Measurements from ENCODE around the gene TSPOAP1. TPM values are rescaled to one million over a fixed set of nuclear protein-coding genes. Genes with fewer than 3 reads are reported as not detected.

TSPOAP1 gene
- total and polyA plus RNA-seq, 4 donors, result 4.3 to 46.7 (median 15.0) TPM

DNA sequence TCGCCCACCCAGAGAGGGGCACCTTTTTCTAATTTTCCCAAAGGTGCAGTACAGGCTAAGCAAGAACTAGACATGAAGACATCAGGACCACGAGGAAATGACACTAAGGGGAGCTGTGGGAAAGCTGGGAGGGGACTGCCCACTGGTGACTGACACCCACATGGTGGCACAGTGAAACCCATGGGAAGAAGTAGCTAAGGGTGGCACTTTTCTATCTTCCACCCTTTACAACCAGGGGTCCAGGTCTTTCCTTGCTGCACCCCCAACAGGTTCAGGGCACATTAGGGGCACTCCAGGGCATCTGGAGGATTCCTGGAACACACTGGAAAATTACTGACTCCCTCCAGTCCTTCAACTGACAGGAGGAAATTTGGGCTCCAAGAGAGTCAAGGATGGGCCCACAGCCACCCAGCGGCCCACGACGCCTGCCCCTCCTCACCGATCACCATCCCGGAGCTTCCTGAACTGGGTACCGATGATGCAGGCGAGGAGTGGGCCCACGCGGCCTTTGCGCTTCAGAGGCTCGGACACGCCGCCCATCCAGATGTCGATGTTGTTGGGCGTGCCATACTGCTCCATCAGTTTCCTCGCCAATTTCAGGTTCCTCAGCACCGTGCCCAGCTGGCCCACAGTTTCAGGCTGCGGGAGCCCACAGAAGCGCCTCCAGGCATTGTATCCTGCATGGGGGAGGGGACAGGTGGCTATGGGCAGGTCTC, 57.2 kb downstream of the TSPOAP1 start:
- H3K4me1 ChIP-seq (ENCODE audit: control insufficient read depth in 1 of 2, insufficient read depth in 2 of 2, low read length in 2 of 2), result no peaks in the 10 kb centered on the region
- 91 to 94% methylated on average over 21 of the region's 21 CpGs for WGBS, 2 donors
- no peak overlapping the region for H3K4me3 ChIP-seq (ENCODE audit: low read length in 2 of 2)
- intact Hi-C loops (cut with DNase I), result no loop called here
- H3K9me3 ChIP-seq (ENCODE audit: control insufficient read depth, low read length), result no peaks in the 10 kb centered on the region
- ATAC-seq (ENCODE audit: low FRiP score) (no peak), DNase-seq (no peak)
- no peaks in the 10 kb centered on the region for H3K36me3 ChIP-seq (ENCODE audit: control insufficient read depth in 1 of 2, insufficient read depth in 2 of 2, low read length in 1 of 2)
- no peaks in the 10 kb centered on the region for H3K27me3 ChIP-seq (ENCODE audit: control insufficient read depth in 1 of 2, insufficient read depth in 2 of 2, low read length in 1 of 2)
- no peak overlapping the region for H3K27ac ChIP-seq (ENCODE audit: low read depth in 1 of 2, low read length in 2 of 2)

DNA sequence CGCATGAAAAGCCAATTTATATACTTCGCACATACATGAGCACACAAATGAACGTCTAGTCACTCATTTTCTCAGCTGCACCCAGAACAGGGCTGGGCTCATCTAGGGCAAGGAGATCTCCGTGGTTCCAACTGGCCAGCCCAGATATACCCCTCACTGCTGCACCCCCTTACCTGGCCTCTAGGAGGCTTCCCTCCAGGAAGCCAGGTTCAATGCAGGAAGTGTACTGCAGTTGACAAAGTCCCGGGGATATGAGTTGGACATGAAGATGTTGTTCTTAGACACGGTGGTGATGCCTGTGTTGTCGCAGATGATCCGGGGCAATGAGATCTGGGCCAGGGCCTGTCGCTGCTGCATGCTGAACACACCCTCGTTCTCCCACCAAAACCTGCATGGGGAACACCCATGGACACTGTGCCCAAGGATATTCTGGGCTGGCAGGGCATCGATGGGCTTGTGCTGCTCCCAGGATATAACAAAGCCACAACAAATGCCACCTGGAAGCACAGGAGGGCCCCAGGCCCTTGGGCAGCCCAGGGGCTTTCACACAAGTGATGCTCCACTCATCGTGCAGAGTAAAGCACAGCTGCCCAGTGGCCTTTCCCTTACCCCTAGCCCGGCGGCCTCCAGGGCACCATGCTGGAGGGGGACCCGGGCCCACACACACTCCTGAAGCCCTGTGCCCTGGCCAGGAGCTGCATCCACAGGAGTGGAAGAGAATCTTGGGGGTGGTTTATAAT, 57.9 kb downstream of the TSPOAP1 start:
- intact Hi-C loops (cut with DNase I), result no loop called here
- no peak overlapping the region for H3K27ac ChIP-seq (ENCODE audit: low read depth in 1 of 2, low read length in 2 of 2)

DNA sequence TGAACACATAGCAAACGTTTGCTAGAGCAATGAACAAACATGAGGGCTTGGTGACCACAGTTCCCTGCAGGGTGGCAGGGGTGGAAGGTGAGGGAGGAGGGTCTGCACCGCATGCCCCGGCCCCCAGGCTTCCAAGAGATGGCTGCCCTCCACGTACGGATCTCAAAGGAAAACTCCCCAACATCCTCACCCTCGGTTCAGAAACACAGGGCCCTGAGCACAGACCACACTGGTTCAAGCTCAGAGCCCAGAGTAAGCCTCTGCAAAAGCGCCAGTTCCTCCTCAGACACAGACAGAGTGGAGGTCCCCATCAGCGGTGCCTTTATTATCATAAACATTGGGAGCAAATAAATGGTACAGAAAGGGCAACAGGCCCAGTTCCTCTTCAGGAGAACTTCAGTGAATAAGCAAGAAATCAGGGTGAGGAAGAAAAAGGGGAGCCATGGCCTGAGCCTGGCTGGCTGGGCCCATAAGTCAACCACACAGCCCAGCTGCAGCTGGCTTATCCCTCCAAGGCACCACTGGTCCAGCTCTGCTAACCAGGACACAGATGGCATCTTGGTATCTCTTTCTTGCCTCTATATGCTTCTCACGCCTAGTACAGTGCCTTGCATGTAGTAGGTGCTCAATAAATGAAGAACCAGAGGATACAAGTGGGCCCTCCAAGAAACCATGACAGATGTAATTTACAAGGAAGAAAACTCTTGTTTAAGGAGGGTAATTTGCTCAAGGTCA, 58.9 kb downstream of the TSPOAP1 start:
- intact Hi-C loops (cut with DNase I), result no loop called here
- 76 to 82% methylated on average over 9 of the region's 9 CpGs for WGBS, 2 donors

More for the DNA sequence above, 57.9 kb downstream of the TSPOAP1 start:
- no peak for DNase-seq
- H3K9me3 ChIP-seq (ENCODE audit: control insufficient read depth, low read length), result no peaks in the 10 kb centered on the region
- ATAC-seq (ENCODE audit: low FRiP score), result no peak
- WGBS, 2 donors, result 82 to 84% methylated on average over 15 of the region's 15 CpGs
- H3K36me3 ChIP-seq (ENCODE audit: control insufficient read depth in 1 of 2, insufficient read depth in 2 of 2, low read length in 1 of 2), result no peaks in the 10 kb centered on the region
- no peaks in the 10 kb centered on the region for H3K4me1 ChIP-seq (ENCODE audit: control insufficient read depth in 1 of 2, insufficient read depth in 2 of 2, low read length in 2 of 2)
- no peaks in the 10 kb centered on the region for H3K27me3 ChIP-seq (ENCODE audit: control insufficient read depth in 1 of 2, insufficient read depth in 2 of 2, low read length in 1 of 2)
- H3K4me3 ChIP-seq (ENCODE audit: low read length in 2 of 2), result no peak overlapping the region

DNA sequence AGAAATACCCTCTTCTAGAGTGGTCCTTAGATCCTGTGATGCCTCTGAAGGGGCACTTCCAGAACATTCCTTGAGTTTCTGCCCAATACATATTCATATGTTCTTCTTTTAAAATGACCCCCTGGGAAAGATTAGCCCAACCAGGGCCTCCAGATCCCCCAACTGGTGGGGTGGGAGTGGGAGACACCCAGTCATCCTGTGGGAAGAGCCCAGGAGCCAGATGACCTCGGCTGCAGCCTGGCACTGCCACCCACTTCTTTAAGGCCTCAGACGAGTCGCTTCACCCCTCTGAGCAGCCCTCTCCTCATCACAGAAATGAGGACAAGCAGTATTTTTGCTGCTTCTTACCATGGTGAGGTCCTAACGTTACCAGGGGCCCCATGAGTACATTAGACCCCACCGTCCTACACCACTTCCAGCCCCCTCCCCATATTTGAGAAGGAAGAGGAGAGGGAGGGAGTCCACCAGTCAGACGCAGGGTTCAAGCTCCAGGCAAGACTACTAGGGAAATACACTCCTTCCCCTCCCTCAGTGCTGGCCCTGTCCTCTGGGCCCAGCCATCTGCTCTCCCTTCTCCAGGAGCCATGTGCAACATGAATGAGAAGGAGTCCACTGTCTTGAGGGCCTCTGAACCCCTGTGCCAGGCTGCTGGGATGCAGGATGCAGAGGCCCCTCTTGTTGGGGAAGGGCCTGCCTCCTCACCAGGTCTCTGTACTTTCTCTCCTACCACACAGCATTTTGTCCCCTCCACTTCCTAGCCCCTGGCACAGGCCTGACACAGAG, 59.6 kb downstream of the TSPOAP1 start:
- Histone ChIP-seq H3K36me3 (ENCODE audit: control insufficient read depth in 1 of 2, insufficient read depth in 2 of 2, low read length in 1 of 2) (no peaks in the 10 kb centered on the region), H3K9me3 (ENCODE audit: control insufficient read depth, low read length) (no peaks in the 10 kb centered on the region), H3K4me1 (ENCODE audit: control insufficient read depth in 1 of 2, insufficient read depth in 2 of 2, low read length in 2 of 2) (no peaks in the 10 kb centered on the region), H3K4me3 (ENCODE audit: low read length in 2 of 2) (no peak overlapping the region), H3K27me3 (ENCODE audit: control insufficient read depth in 1 of 2, insufficient read depth in 2 of 2, low read length in 1 of 2) (no peaks in the 10 kb centered on the region), H3K27ac (ENCODE audit: low read depth in 1 of 2, low read length in 2 of 2) (no peak overlapping the region)
- DNase-seq (no peak), ATAC-seq (ENCODE audit: low FRiP score) (no peak)
- intact Hi-C loops (cut with DNase I), result no loop called here
- WGBS, 2 donors, result 67 to 73% methylated on average over 6 of the region's 6 CpGs

More for the DNA sequence above, 58.9 kb downstream of the TSPOAP1 start:
- Histone ChIP-seq H3K9me3 (ENCODE audit: control insufficient read depth, low read length) (no peaks in the 10 kb centered on the region), H3K4me1 (ENCODE audit: control insufficient read depth in 1 of 2, insufficient read depth in 2 of 2, low read length in 2 of 2) (no peaks in the 10 kb centered on the region), H3K27ac (ENCODE audit: low read depth in 1 of 2, low read length in 2 of 2) (no peak overlapping the region), H3K36me3 (ENCODE audit: control insufficient read depth in 1 of 2, insufficient read depth in 2 of 2, low read length in 1 of 2) (no peaks in the 10 kb centered on the region), H3K27me3 (ENCODE audit: control insufficient read depth in 1 of 2, insufficient read depth in 2 of 2, low read length in 1 of 2) (no peaks in the 10 kb centered on the region), H3K4me3 (ENCODE audit: low read length in 2 of 2) (no peak overlapping the region)
- ATAC-seq (ENCODE audit: low FRiP score) (no peak), DNase-seq (no peak)

- Histone ChIP-seq H3K4me3 (ENCODE audit: low read length in 2 of 2) (no peak overlapping the region), H3K27me3 (ENCODE audit: control insufficient read depth in 1 of 2, insufficient read depth in 2 of 2, low read length in 1 of 2) (no peaks in the 10 kb centered on the region), H3K4me1 (ENCODE audit: control insufficient read depth in 1 of 2, insufficient read depth in 2 of 2, low read length in 2 of 2) (no peaks in the 10 kb centered on the region), H3K27ac (ENCODE audit: low read depth in 1 of 2, low read length in 2 of 2) (no peak overlapping the region), H3K36me3 (ENCODE audit: control insufficient read depth in 1 of 2, insufficient read depth in 2 of 2, low read length in 1 of 2) (no peaks in the 10 kb centered on the region), H3K9me3 (ENCODE audit: control insufficient read depth, low read length) (no peaks in the 10 kb centered on the region)
- WGBS, 2 donors, result 84% methylated on average over 12 of the region's 12 CpGs
- intact Hi-C loops (cut with DNase I), result no loop called here
- DNase-seq (no peak), ATAC-seq (ENCODE audit: low FRiP score) (no peak)
Measured at GRCh38 chr17:58268326-58268725, 60.3 kb downstream of the TSPOAP1 start.

DNA sequence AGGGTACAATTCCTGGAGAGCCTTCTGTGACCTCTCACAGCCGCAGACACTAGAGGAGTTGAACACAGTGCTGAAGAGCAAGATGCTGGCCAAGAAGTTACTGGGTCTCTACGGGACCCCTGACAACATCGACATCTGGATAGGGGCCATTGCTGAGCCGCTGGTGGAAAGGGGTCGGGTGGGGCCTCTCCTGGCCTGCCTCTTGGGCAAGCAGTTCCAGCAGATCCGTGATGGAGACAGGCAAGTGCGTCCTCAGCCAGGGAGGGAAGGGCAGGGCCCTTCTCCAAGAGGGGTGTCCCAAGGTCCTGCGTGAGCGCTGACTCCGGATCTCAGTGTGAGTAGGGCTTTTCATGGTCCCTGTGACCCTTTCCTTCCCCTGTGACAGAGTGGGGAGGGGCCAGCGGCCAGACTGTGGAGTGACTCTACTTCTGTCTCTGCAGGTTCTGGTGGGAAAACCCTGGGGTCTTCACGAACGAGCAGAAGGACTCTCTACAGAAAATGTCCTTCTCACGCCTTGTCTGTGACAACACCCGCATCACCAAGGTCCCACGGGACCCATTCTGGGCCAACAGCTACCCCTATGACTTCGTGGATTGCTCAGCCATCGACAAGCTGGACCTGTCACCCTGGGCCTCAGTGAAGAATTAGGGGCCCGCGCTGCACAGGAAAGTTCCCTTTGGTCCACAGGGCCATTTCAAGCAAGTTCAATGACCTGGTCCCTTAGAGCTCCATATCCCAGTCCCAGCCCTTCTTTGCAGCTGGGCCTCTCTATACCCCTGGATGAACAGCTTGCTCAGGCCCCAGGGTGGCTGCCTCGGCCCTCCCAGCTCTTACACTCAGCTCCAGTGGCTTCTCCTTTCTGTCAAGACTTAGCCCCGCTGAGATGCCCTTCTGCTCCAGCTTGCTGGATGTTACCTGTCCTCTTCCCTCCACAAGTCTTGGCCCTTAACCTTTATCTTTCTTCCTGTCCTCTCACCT, 61.0 kb downstream of the TSPOAP1 start:
- Histone ChIP-seq H3K36me3 (ENCODE audit: control insufficient read depth in 1 of 2, insufficient read depth in 2 of 2, low read length in 1 of 2) (no peaks in the 10 kb centered on the region), H3K27ac (ENCODE audit: low read depth in 1 of 2, low read length in 2 of 2) (no peak overlapping the region), H3K4me1 (ENCODE audit: control insufficient read depth in 1 of 2, insufficient read depth in 2 of 2, low read length in 2 of 2) (no peaks in the 10 kb centered on the region), H3K27me3 (ENCODE audit: control insufficient read depth in 1 of 2, insufficient read depth in 2 of 2, low read length in 1 of 2) (no peaks in the 10 kb centered on the region), H3K4me3 (ENCODE audit: low read length in 2 of 2) (no peak overlapping the region), H3K9me3 (ENCODE audit: control insufficient read depth, low read length) (no peaks in the 10 kb centered on the region)
- intact Hi-C loops (cut with DNase I), result no loop called here
- ATAC-seq (ENCODE audit: low FRiP score) (no peak), DNase-seq (no peak)
- WGBS, 2 donors, result 79% methylated on average over 22 of the region's 22 CpGs

DNA sequence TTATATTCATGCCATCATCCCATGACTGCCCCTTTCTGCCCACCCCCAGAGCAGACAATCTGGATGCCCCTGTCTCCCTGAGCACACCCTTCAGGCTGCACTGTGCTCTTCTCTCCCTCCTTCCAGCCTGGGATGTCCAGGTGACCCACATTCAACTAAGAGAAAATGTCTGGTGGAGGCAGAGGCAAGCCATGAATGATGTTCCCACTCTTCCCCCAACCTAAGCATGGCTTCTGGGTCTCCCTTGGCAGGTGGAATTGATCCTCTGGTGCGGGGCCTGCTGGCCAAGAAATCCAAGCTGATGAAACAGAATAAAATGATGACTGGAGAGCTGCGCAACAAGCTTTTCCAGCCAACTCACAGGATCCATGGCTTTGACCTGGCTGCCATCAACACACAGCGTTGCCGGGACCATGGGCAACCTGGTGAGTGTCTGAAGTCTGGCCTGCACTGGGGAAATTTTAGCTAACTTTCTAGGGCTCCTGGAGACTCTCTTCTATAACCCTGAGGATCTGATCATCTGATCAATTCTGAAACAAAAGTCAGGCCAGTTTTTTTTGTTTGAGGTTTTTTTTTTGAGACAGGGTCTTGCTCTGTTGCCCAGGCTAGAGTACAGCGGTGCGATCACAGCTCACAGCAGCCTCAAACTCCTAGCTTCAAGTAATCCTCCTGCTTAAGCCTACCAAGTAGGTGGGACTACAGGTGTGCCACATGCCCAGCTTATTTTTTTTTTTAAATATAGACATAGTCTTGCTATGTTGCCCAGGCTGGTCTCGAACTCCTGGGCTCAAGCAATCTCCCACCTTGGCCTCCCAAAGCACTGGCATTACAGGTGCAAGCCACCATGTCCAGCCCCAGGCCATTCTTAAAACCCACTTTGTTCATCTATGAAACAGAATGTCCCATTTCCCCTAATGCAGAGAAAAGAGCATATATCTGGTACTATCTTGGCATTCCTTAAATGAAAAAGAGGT, 62.4 kb downstream of the TSPOAP1 start:
- ATAC-seq (ENCODE audit: low FRiP score), result no peak
- Histone ChIP-seq H3K9me3 (ENCODE audit: control insufficient read depth, low read length) (no peaks in the 10 kb centered on the region), H3K27ac (ENCODE audit: low read depth in 1 of 2, low read length in 2 of 2) (no peak overlapping the region), H3K36me3 (ENCODE audit: control insufficient read depth in 1 of 2, insufficient read depth in 2 of 2, low read length in 1 of 2) (no peaks in the 10 kb centered on the region), H3K4me1 (ENCODE audit: control insufficient read depth in 1 of 2, insufficient read depth in 2 of 2, low read length in 2 of 2) (no peaks in the 10 kb centered on the region), H3K4me3 (ENCODE audit: low read length in 2 of 2) (no peak overlapping the region), H3K27me3 (ENCODE audit: control insufficient read depth in 1 of 2, insufficient read depth in 2 of 2, low read length in 1 of 2) (no peaks in the 10 kb centered on the region)
- intact Hi-C loops (cut with DNase I), result no loop called here
- 92 to 95% methylated on average over 7 of the region's 7 CpGs for WGBS, 2 donors
- no peak for DNase-seq
